ENCODE measurements around the gene CDHR1. TPM values are rescaled to one million over a fixed set of nuclear protein-coding genes. Genes with fewer than 3 reads are reported as not detected.

Gene CDHR1
- total RNA-seq, 1 experiment from 2014 or later = 0.39 TPM

Other genes starting within 250 kb of the CDHR1 start
- gene GHITM, start 55.0 kb upstream of the CDHR1 start, total RNA-seq (2021; ENCODE audit: unreplicated experiment) = 188 TPM
- 0.41 TPM for gene GPR15LG, start 20.7 kb upstream of the CDHR1 start, total RNA-seq (2021; ENCODE audit: unreplicated experiment)
- not detected for gene LRIT2, start 31.0 kb downstream of the CDHR1 start, total RNA-seq (2021; ENCODE audit: unreplicated experiment)
- not detected for gene LRIT1, start 47.0 kb downstream of the CDHR1 start, total RNA-seq (2021; ENCODE audit: unreplicated experiment)
- gene RGR, start 50.5 kb downstream of the CDHR1 start, total RNA-seq (2021; ENCODE audit: unreplicated experiment) = not detected
- gene CCSER2, start 134.1 kb downstream of the CDHR1 start, total RNA-seq (2021; ENCODE audit: unreplicated experiment) = 63.7 TPM

All from Panc1 (cell line).